GM18508 (cell line): ENCODE results near the gene NT5C2.
"Not testable (repeated sequence)": the region's sequence is repeated elsewhere in the genome, so short reads cannot be mapped to it uniquely, and the experiment has no call there.

ENCODE experiments used
- ATAC-seq: cut with Tn5 transposase; IDR thresholded peaks from one replicate; pipeline ENCODE4 v1.9.1; 2021; ENCODE audit warnings: moderate number of reproducible peaks; ENCODE audit not compliant: insufficient read depth, unreplicated experiment

NT5C2 gene

GRCh38 chr10:103193107-103193819, at the start of gene NT5C2:
NT5C2 (minus strand) TSS chr10:103193272; CDS start chr10:103174958, 18,314 bp downstream.
- no peak for ATAC-seq

DNA sequence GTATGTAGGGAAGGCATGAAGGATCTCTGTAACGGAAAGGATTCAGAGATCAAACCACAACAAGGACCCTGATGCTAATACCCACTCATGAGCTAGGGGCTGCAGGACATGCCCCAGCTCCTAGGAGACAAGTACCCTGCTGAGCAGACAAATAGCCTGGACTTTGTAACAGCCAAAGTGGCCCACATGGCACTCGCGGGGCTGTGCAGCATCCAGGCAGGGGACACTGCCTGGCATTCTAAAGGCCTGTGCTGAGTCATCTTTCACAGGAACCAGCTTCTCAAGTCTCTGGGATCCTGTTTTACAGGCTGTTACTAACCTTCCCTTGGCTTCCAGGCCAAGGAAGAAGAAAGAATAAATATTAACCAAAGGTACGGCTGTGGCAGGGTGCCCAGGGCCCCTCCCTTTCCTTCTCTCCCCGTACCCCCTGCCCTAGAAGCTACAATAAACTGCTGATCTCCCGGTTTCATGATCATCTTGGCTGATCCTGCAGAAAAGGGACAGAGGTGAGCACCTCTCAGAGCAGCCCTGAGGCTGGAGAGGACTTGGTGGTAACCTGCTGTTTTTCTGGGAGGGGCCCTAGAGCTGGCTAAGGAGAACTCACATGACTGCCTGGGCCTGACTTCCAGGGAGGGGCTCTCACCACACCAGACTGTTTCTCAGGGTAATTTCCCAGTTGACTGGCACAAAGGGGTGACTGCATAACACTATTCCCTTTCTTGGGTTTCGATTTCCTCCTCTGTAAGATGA, 48.4 kb upstream of the NT5C2 start:
- no peak for ATAC-seq

DNA sequence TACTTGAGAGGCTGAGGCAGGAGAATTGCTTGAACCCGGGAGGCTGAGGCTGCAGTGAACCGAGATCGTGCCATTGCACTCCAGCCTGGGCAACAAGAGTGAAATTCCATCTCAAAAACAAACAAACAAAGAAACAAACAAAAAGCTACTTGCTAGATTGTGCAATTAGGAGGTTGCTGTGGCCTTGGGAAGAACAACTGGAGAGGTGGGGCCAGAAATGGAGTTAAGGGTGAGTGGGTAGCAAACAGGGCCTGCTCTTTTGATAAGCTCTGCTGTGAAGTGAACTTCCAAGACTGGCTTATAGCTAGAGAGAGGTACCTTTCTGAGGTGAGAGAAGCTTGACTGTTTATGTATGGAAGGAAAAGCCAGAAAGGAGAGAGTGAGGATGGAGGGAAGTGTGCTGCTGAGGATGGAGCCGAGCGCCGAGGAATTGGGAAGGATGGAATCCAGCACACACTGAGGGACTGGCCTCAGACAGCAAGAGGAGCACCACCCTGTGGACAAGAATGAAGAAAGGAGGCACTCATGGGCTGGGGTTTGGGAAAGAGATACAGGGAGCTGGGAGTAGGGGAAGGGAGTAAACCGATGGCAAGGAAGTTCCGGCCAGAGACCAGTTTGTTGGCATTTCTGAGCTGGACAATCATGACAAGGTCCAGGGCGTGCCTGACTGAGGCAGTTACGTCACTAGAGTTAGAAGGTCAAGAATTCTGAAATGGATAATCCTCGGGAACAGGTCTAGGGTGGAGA, 45.6 kb upstream of the NT5C2 start:
- ATAC-seq = no peak

DNA sequence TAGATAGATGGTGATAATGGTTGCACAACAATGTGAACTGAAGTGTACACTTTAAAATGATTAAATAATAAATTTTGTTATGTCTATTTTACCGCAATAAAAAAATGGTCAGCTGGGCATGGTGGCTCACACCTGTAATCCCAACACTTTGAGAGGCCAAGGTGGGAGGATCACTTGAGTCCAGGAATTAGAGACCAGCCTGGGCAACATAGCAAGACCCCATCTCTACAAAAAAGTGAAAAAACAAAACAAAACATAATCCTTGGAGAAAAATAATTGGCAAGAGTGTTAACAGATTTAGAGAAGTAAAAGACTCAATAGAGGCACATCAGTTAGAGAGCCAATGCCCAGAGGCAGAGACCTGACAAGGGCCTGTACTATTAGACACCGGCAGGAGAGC, 42.7 kb upstream of the NT5C2 start:
- ATAC-seq = no peak

DNA sequence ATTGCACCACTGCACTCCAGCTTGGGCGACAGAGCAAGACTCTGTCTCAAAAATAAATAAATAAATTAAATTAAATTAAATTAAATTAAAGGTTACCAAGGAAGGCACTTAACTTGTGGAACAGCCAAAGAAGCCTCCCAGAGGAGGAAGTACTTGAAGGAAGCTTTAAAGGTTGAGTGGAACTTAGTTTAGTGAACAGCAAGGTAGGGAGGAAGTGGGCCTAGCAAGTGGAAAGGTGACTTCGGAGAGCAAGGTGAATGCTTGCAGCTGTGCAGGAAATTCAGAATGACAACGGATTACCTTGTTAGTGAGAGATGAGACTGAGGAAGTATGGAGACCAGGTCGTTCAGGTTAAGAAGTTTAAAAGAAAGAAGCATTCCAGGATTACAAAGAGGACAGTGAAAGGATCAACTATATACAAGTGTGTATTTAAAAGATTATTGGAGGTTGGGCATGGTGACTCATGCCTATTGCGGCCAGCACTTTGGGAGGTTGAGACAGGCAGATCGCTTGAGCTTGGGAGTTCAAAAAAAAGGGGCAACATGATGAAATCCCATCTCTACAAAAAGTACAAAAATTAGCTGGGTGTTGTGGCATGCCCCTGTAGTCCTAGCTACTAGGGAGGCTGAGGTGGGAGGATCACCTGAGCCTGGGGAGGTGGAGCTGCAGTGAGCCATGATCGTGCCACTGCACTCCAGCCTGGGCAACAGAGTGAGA, 39.9 kb upstream of the NT5C2 start:
- no peak for ATAC-seq

GRCh38 chr10:103232131-103232673, 39.1 kb upstream of the NT5C2 start:
- no peak for ATAC-seq

GRCh38 chr10:103231047-103231551, 38.0 kb upstream of the NT5C2 start:
- ATAC-seq = no peak

DNA sequence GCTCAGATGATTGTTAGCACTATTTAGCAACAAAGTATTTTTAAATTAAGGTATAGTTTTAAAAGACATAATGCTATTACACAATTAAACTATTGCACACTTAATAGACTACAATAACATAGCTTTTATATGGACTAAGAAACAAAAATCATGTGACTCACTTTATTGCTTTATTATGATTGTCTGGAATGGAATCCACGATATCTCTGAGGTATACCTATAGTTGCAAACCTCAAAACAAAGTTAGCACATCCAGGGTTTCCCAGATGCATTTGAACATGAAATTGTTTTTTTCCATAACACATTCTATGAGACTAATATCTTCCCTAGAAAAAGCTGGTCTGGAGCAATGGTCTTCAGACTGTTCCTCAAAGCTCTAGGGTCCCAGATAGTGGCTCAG, 34.3 kb upstream of the NT5C2 start:
- ATAC-seq = no peak

GRCh38 chr10:103225939-103226338, 32.9 kb upstream of the NT5C2 start:
- no peak for ATAC-seq

GRCh38 chr10:103224721-103225120, 31.6 kb upstream of the NT5C2 start:
- not testable (repeated sequence) for ATAC-seq

DNA sequence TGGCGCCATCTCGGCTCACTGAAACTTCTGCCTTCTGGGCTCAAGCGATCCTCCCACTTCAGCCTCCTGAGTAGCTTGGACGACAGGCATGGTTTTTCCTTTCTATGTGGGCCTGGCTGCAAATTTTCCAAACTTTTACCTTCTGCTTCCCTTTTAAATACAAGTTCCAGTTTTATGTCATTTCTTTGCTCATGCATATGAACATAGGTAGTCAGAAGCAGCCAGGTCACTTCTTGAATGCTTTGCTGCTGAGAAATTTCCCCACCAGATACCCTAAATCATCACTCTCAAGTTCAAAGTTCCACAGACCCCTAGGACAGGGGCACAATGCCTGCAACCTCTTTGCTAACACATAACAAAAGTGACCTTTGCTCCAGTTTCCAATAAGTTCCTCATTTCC, 31.1 kb upstream of the NT5C2 start:
- no peak for ATAC-seq

DNA sequence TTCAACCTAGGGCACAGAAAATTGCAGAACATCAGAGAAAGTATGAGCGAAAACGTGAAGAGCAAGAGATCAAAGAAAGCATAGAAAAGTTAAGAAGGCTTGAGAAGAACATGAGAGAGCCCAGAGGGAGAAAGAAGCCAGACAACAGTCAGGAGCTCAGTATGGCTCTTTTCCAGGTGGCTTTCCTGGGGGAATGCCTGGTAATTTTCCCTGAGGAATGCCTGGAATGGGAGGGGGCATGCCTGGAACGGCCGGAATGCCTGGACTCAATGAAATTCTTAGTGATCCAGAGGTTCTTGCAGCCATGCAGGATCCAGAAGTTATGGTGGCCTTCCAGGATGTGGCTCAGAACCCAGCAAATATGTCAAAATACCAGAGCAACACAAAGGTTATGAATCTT, 23.3 kb upstream of the NT5C2 start:
- not testable (repeated sequence) for ATAC-seq

- ATAC-seq = no peak
These were observed 22.5 kb upstream of the NT5C2 start for GRCh38 chr10:103215601-103216000.

- not testable (repeated sequence) for ATAC-seq
These were observed 17.2 kb upstream of the NT5C2 start for GRCh38 chr10:103210262-103210661.

DNA sequence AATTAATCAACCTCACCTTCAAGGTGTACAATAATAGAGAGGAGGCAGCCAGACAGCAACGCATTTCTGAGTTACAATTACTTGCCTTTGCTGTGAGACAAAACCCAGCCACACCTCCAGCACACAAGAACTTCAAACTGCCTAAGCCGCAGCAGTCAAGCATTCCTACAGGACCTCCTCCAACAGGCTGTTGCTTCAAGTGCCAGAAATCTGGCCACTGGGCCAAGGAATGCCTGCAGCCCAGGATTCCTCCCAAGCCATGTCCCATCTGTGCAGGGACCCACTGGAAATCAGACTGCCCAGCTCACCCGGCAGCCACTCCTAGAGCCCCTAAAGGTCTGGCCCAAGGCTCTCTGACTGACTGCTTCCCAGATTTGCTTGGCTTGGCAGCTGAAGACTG, 14.6 kb upstream of the NT5C2 start:
- ATAC-seq = not testable (repeated sequence)

DNA sequence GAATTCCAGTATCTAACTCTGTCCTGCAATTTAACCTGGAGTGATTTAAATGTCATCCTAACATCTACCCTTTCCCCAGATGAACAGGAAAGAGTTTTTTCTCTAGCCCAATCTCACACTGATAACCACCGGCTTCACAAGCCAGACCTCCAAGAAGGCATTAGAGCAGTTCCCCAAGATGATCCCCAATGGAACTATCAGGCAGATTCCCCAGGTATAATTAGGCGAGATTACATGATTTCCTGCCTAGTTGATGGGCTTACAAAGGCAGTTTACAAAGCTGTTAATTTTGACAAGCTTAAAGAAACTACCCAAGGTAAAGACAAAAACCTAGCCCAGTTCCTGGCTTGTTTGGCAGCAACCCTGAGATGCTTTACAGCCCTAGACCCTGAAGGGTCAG, 14.1 kb upstream of the NT5C2 start:
- no peak for ATAC-seq

GRCh38 chr10:103206715-103207114, 13.6 kb upstream of the NT5C2 start:
- ATAC-seq = not testable (repeated sequence)

- not testable (repeated sequence) for ATAC-seq
These were observed 12.3 kb upstream of the NT5C2 start for GRCh38 chr10:103205401-103205800.

GRCh38 chr10:103204353-103205255, 11.5 kb upstream of the NT5C2 start:
- ATAC-seq = no peak
